ENCODE data around the gene PHF21A.
A peak's percentile ranks its signal among the peaks of the same experiment; 100 is the strongest.
"Not testable (repeated sequence)": the region's sequence is repeated elsewhere in the genome, so short reads cannot be mapped to it uniquely, and the experiment has no call there.

PHF21A gene

DNA sequence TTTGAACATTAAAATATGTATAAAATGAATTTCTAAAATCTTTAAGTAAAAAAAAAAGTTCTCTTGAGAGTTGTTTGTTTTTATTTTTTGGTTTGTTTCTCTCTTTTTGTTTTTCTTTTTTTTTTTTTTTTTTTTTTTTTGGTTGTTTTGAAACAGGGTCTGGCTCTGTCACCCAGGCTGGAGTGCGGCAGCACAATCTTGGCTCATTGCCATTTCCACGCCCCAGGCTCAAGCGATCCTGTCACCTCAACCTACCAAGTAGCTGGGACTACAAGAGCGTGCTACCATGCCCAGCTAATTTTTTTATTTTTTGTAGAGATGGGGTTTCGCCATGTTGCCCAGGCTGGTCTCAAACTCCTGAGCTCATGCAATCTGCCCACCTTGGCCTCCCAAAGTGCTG lies 139.4 kb downstream of the PHF21A start:
- not testable (repeated sequence) for DNase-seq

DNA sequence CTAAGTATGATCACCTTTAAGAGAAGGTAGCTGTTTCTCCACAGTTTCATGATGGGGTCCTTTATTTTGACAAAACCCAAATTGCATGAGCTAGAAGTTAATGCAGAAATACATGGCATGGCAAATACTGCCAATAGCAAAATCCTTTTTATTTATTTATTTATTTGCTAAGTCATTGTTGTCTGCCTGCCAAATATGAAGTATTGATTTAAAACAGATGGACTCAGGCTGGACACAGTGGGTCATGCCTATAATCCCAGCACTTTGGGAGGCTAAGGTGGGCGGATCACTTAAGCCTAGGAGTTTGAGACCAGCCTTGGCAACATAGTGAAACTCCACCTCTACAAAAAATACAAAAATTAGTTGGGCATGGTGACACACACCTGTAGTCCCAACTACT lies 146.4 kb downstream of the PHF21A start:
- no peak for DNase-seq

DNA sequence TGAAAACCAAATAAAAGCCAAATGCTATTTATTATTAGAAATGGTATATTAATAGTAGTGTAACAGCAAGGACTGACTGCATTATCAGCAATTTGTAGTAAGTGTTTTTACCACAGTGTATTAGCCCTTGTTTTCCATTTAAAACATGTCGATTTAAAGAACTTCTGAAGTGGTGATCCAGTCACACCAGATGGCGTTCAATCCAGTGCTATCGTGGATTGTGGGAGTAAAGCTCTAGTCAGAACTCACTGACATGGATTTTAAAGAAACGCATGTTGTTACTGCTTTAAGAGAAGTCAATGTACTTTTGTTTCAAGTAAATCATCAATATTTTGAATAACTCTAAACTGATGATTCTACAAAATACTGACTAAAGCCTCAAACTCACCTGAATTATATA lies 147.7 kb downstream of the PHF21A start:
- DNase-seq: no peak

- no peak for DNase-seq
Observed at GRCh38 chr11:45968901-45969300, 152.4 kb downstream of the PHF21A start.

GRCh38 chr11:45967506-45967905 lies 153.7 kb downstream of the PHF21A start:
- no peak for DNase-seq

DNA sequence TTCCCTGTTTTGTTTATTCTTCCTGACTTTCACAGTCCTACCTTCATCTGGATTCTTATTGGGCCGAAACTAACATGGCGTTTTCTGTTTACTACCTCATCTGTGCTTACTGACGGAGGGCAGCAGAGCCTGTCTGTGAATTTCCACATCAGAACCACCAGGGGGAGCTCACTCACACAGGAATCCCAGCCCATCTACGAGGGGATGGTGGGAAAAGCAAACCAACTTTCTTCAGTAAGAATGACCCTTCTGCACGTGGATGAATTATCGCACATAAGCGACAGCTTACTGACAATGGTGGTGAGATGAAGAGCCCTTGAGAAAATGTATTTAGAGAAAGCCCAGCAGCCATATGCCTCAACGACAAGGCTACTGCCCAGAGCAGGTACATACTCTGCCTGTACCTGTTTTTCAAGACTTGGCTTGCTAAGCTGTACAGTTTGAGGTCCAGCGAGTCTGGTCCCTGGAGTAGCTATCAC lies 156.3 kb downstream of the PHF21A start:
- DNase-seq: peak; percentile 48

DNA sequence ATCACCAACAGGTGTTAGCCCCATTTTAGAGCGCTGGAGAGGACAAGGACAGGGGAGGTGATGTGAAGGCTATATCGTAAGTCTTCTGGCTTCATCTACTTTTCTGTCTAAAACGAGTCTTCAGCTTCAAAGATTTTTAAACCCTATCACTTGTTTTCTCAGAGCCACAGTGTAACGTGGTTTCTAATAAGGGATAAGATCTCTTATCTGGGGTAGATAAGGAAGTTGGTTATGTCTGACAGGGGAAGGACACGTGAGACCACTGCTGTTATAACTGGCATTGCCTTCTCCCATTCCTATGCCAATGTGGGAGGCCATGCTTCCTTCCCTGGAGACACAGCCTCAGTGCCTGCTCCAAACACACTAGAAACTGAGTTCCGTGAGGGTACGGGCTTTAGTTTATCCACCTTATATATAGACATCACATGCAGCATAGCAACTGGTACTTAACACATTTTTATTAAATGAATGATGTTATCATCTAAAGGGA lies 159.5 kb downstream of the PHF21A start:
- DNase-seq: no peak

DNA sequence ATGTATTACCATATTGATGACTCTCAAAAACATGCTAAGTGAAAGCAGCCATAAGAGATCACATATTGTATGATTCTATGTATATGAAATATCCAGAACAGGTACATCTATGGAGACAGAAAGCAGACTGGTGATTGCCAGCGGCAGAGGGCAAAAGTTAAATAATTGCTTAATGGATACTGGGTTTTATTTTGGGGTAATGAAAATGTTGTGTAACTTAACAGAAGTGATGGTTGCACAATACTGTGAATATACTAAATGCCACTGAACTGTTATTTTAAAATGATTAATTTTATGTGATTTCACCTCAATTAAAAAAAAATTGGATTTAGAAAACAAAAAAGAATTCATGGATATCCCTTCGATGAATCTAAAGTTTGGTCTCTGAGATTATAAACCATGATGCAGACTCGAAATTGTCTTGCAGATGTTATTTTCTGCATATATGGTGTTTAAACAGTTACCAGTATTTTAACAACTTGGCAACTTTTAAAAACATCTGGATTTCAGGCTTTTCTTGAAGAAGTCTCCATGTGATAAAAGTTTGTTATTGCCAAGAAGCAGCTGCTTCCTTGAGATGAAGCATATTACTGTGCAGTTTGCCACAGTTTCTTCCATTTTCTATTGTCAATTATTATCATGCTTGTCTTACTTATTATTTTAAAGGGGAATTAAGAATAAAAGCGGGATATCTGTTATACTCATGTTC lies 160.7 kb downstream of the PHF21A start:
- no peak for DNase-seq

GRCh38 chr11:45959851-45960250 lies 161.4 kb downstream of the PHF21A start:
- DNase-seq: no peak

DNA sequence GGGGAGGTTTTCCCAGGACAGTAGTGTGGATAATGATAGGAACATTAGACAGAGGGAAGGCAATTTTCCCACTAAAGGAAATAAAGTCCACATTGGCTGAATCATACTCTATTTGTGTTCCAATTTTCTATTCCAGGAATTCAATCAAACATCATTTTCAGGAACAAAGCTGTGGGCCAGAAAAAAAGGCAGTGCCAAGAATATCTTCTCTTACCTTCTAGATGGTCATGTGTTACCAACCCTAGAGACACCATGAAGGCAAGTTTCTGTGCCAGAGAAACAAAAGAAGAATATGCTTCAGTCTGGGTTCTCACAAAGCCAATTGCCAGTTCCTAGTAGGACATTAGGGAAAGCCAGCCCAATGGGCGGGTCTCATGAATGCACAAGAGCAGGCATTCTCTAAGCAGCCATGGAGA lies 171.3 kb downstream of the PHF21A start:
- DNase-seq: no peak

DNA sequence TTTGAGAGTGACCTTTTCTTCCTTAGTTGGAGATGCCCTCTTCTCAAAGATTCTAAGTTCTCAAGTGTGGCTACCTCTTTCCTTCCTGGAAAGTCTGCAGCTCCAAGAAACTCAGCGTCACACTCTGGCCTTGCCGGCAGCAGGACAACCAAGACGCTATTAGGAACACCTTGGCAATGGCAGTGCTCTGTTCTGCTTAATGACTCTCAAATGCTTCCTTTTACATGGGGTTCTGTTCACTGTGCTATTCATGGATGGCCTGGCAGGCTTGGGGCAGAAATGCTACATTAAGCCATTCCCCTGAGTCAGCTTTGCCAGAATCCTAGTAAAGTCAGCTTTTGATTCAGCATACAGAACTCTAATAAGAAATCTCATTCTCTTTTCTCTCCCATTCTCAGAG lies 172.9 kb downstream of the PHF21A start:
- no peak for DNase-seq

- no peak for DNase-seq
Observed at GRCh38 chr11:45947885-45948284, 173.4 kb downstream of the PHF21A start.

DNA sequence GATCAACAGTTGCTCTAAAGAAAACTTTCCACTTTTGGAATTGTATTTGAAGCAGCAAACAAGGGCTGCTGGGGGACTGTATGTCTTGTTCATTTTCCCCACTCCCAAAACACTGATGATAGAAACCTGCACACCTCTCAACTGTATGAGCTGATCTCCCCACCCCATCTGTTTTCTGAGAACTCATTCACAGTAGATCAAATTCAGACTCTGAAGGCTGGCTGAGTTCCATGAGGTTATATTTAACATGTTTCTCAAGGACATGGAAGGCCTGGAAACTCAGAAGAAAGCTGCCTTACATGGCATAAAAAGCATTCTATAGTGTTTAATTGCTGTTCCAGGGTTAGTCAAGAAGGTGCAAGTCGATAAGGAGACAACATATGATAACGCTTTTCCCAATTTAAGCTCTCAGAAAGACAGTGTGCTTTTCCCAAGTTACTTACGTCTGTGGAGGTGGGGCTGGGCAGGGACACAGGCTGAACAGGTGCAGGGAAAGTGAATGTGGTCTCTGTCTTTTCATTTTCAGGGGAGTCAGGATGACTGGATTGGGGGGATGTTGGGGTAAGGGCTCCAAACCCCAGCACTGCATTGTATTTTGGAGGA lies 175.8 kb downstream of the PHF21A start:
- no peak for DNase-seq

DNA sequence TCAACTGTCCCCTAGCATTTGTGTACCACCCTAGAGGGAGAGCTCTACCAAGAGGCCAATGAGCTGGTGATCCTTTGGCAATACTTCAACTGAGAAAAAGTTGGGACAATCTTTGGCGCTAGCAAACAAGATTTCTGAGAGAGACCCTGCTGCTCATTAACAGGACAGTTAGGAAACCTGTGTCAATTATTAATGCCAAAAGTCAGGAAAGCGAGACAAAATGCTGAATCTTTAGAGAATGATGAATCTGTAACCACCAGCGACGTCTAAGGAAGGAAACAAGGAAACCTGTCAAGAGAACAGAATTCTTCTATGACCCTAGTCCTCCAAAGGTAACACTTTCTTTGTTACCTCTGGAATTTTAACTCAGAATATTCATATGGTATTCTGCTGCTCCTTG lies 178.9 kb downstream of the PHF21A start:
- DNase-seq: no peak

DNA sequence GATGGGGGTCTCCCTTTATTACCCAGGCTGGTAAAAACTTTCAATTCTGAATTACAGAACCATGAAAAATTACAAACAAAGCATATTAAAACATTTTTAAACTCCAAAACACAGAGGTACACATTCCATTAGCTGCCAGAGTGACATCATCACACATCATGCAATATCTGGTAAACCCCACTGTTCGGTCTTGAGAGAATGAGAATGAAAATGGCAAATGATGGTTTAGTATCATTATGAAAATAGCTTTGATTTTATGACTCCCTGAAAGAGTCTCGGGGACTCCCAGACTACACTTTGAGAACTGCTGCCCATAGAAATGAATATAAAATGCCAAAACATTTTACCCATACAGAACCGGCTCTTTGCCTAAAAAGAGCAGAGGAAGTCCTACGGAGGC lies 180.0 kb downstream of the PHF21A start:
- no peak for DNase-seq

DNA sequence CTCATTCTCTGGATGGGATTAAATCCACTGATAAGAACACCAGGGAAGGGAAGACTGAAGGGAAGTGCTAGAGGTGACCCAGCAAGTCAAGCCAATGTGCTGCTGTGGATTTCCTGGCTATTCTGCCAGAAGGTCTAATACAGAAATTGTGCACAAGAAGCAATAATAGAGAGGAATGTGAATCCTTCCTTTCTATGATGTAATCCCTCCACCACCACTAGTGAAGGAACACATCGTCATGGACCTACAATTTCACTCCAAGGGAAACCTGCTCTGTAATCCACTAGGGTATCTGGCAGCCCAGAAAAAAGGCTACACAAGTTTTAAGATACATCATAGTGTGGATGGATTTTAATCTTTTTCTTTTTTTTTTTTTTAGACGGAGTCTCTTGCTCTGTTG lies 181.4 kb downstream of the PHF21A start:
- DNase-seq: no peak

- no peak for DNase-seq
Observed at GRCh38 chr11:45937916-45938315, 183.3 kb downstream of the PHF21A start.

- DNase-seq: no peak
Observed at GRCh38 chr11:45936511-45937054, 184.7 kb downstream of the PHF21A start.

- DNase-seq: no peak
Observed at GRCh38 chr11:45935349-45936064, 185.7 kb downstream of the PHF21A start.

DNA sequence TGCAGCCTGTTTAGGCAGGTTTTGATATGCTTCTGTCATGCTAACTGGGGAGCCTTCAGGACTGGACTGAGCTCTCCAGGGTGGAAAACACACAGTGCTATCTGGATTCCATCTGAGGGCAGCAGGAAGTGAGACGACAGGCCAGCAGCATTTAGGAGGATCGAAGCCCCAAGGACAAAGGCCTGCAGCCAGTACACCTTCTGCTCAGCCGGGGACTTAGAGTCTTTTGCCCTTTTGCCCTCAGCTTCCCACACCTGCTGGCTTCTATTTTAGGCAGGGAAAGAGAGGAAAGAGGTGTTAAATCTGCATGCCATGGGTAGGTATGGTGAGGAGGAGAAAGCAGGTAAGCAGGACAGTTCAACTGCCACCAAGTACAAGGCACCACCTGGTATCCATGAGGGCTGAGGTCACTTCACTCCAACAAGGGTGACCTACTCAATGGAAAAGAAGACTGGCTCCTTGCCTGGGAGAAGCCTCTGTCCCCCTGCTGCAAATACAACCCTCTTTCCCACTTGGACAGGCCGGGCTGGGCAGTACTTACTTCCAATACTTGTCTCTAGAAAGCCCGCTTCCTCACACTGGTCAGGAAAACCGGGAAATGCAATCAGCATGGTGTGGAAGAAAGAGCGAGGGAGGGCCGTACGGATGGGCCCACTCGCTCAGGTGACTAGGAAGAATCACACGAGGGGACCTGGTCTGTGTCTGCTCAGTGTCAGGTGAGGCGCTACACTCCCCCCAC lies 186.5 kb downstream of the PHF21A start:
- no peak for DNase-seq

DNA sequence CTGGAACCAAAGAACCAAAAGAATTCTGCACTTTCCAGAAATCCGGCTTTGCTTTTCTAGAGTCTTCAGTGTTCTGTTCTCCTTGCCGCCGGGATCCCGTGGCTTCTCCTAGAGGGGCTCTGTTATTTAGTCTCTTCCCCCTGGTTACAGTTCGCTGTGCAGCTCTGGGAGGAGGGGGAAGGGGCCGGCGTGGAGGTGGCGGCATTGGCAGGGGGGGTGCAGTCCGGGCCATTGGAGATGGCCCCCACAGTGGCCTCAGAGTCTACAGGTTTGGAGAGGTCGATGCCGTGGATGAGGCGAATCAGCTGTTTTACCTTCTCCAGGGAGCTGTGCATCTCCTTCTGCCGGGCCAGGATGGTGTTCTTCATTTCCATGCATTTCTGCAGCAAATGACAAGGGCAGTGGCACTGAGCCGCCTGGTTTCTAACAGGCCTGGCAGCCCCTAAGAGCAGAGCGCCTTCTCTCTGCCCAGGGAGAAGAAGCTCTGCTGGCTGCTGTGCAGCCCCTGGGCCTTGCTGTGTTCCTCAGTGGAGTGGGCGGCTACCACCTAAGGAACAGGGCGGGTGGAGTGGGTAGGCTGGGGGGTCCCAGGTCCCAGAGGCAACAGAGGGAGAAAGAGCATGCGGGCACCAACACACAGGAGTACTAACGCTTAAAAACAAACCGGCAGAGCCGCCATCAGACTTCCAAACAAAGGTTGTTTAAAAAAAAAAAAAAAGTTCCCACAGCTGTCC lies 187.2 kb downstream of the PHF21A start:
- no peak for DNase-seq

Measured in central memory CD4-positive, alpha-beta T cell (primary cell).